ENCODE results near the gene PIK3CA.

- TF ChIP-seq POLR2A (IDR thresholded peaks at IDR 0.05; ENCODE audit: low read depth, low read length) (no peak), TAF1 (IDR thresholded peaks at IDR 0.05; ENCODE audit: low read depth, low read length) (no peak), POLR2AphosphoS5 (IDR thresholded peaks at IDR 0.05; ENCODE audit: low read depth, low read length) (no peak)
Observed at GRCh38 chr3:179196700-179197099, 48.5 kb downstream of the PIK3CA start.

Measured in GM12891 (cell line).